ENCODE measurements around the gene RGS1. TPM values are rescaled to one million over a fixed set of nuclear protein-coding genes. Genes with fewer than 3 reads are reported as not detected.

Gene RGS1
- total RNA-seq, 2 experiments from 2014 or later, result 27.5 to 29.4 TPM

- peak; percentile 31 for ATAC-seq
- POLR2A ChIA-PET, result interaction anchor here (1.2 kb wide), 1 partner anchor 14 kb away, joined by 3 read pairs; no protein-coding TSS in a partner anchor
These were observed 16.2 kb upstream of the RGS1 start for GRCh38 chr1:192559115-192560006.

GRCh38 chr1:192561301-192561700 is 14.3 kb upstream of the RGS1 start:
- TF ChIP-seq CTCF (IDR thresholded peaks at IDR 0.05), result no peak
- H3K4me3 Mint-ChIP-seq, result no peak overlapping the region
- no peak overlapping the region for H3K27ac Mint-ChIP-seq
- intact Hi-C loops (cut with micrococcal nuclease), result no loop called here
- DNase-seq, result no peak
- no peaks in the 10 kb centered on the region for H3K9me3 Mint-ChIP-seq
- H3K27me3 Mint-ChIP-seq, result no peaks in the 10 kb centered on the region
- no peaks in the 10 kb centered on the region for H3K36me3 Mint-ChIP-seq (ENCODE audit: low read depth)
- ChIA-PET POLR2A (no interaction called here), CTCF (interaction anchor here (0.9 kb wide), 2 partner anchors 9 to 87 kb away, joined by 3 read pairs; no protein-coding TSS in a partner anchor)
- H3K4me1 Mint-ChIP-seq (ENCODE audit: low read depth), result peaks cover 53% of the 10 kb centered on the region
- no peak for ATAC-seq

More at GRCh38 chr1:192559115-192560006, 16.2 kb upstream of the RGS1 start:
- CTCF ChIA-PET, result interaction anchor here (1.0 to 1.5 kb wide), 3 partner anchors 9 to 15 kb away, joined by 3 to 4 read pairs (median 3); no protein-coding TSS in a partner anchor
- H3K9me3 Mint-ChIP-seq, result no peaks in the 10 kb centered on the region
- no peaks in the 10 kb centered on the region for H3K27me3 Mint-ChIP-seq
- no peak overlapping the region for H3K4me3 Mint-ChIP-seq
- H3K36me3 Mint-ChIP-seq (ENCODE audit: low read depth), result no peaks in the 10 kb centered on the region
- DNase-seq, result no peak
- H3K27ac Mint-ChIP-seq, result peak overlapping the region; percentile 35
- intact Hi-C loops (cut with micrococcal nuclease), result no loop called here
- no peak for TF ChIP-seq CTCF (IDR thresholded peaks at IDR 0.05)
- H3K4me1 Mint-ChIP-seq (ENCODE audit: low read depth), result peaks cover 41% of the 10 kb centered on the region

- POLR2A ChIA-PET, result interaction anchor here (1.5 kb wide), 1 partner anchor 46 kb away, joined by 4 read pairs; no protein-coding TSS in a partner anchor
- Mint-ChIP-seq H3K27ac (no peak overlapping the region), H3K36me3 (ENCODE audit: low read depth) (no peaks in the 10 kb centered on the region), H3K27me3 (no peaks in the 10 kb centered on the region), H3K4me1 (ENCODE audit: low read depth) (peaks cover 63% of the 10 kb centered on the region), H3K9me3 (no peaks in the 10 kb centered on the region), H3K4me3 (no peak overlapping the region)
- intact Hi-C loops (cut with micrococcal nuclease), result no loop called here
- TF ChIP-seq CTCF (IDR thresholded peaks at IDR 0.05), result no peak
- DNase-seq, result peak; percentile 31
- CTCF ChIA-PET, result interaction anchor here (1.3 kb wide), 1 partner anchor 10 kb away, joined by 4 read pairs; no protein-coding TSS in a partner anchor
- peak; percentile 60 for ATAC-seq
These were observed 12.4 kb upstream of the RGS1 start for GRCh38 chr1:192563129-192563528.

- intact Hi-C loops (cut with micrococcal nuclease), result no loop called here
- no peak for TF ChIP-seq CTCF (IDR thresholded peaks at IDR 0.05)
- ATAC-seq (no peak), DNase-seq (no peak)
- no peak overlapping the region for H3K27ac Mint-ChIP-seq
- CTCF ChIA-PET, result interaction anchor here (1.3 kb wide), 1 partner anchor 11 kb away, joined by 4 read pairs; no protein-coding TSS in a partner anchor
- H3K4me1 Mint-ChIP-seq (ENCODE audit: low read depth), result peaks cover 55% of the 10 kb centered on the region
- H3K27me3 Mint-ChIP-seq, result no peaks in the 10 kb centered on the region
- no peaks in the 10 kb centered on the region for H3K9me3 Mint-ChIP-seq
- H3K36me3 Mint-ChIP-seq (ENCODE audit: low read depth), result no peaks in the 10 kb centered on the region
- H3K4me3 Mint-ChIP-seq, result no peak overlapping the region
- POLR2A ChIA-PET, result no interaction called here
These were observed 11.5 kb upstream of the RGS1 start for GRCh38 chr1:192564099-192564498.

GRCh38 chr1:192565946-192566345 is 9.6 kb upstream of the RGS1 start:
- intact Hi-C loops (cut with micrococcal nuclease), result no loop called here
- Mint-ChIP-seq H3K36me3 (ENCODE audit: low read depth) (peaks cover 3% of the 10 kb centered on the region), H3K27ac (peak overlapping the region; percentile 10), H3K9me3 (peaks cover 6% of the 10 kb centered on the region), H3K27me3 (no peaks in the 10 kb centered on the region), H3K4me1 (ENCODE audit: low read depth) (peaks cover 50% of the 10 kb centered on the region), H3K4me3 (no peak overlapping the region)
- ATAC-seq, result no peak
- CTCF ChIA-PET, result no interaction called here
- POLR2A ChIA-PET, result no interaction called here
- no peak for TF ChIP-seq CTCF (IDR thresholded peaks at IDR 0.05)
- DNase-seq, result no peak

Measured in activated CD8-positive, alpha-beta T cell treated with anti-CD3 and anti-CD28 coated beads for 36 hours (primary cell).